Endothelial cell of umbilical vein (primary cell): ENCODE measurements around the gene LCN2. TPM values are rescaled to one million over a fixed set of nuclear protein-coding genes. Genes with fewer than 3 reads are reported as not detected.
"Not testable (repeated sequence)": the region's sequence is repeated elsewhere in the genome, so short reads cannot be mapped to it uniquely, and the experiment has no call there.

Source experiments
- BruUV-seq: library from RNA; stranded (reverse); fragments of 400-500 nt; replicated peaks from 2 replicates; lab custom pipeline; 2021; lab: Mats Ljungman, UMichigan
- CTCF ChIA-PET: fragments of 300-600, 350-600 bp; sonication (Branson Sonifier 250); formaldehyde crosslinking; loops from one replicate; lab custom pipeline; 2021; ENCODE audit warnings: antibody characterized with exemption, inconsistent platforms; lab: Charles Lee
- POLR2A ChIA-PET: fragments of 300-600, 350-600 bp; sonication (Branson Sonifier 250); formaldehyde crosslinking; loops from one replicate; lab custom pipeline; 2021; ENCODE audit warnings: antibody characterized with exemption, inconsistent platforms; lab: Charles Lee
- DNase-seq: peaks from one replicate; pipeline ENCODE4 v3.0.0-alpha.2; 2011; ENCODE audit warnings: low read depth, low spot score
- FAIRE-seq: peaks from 2 replicates; lab custom pipeline; 2011; peaks lifted over from hg19 to GRCh38; lab: Jason Lieb, UNC
- H2AFZ ChIP-seq: 2 replicates; pipeline ENCODE4 v1.6.0; 2012; ENCODE audit warnings: low read depth, low read length, control low read depth, inconsistent platforms
- H3K27ac ChIP-seq: 2 replicates; pipeline ENCODE4 v1.5.1; 2011; ENCODE audit warnings: low read depth, mild to moderate bottlenecking, control low read depth, low read length, moderate library complexity; ENCODE audit not compliant: insufficient read depth
- H3K27me3 ChIP-seq, 2 experiments: 2 replicates each; pipeline versions ENCODE4 v1.6.0 to v1.6.1; 2011; ENCODE audit warnings: low read length in 2 of 2, mixed read lengths in 1 of 2; ENCODE audit not compliant: control insufficient read depth in 2 of 2, insufficient read depth in 2 of 2
- H3K36me3 ChIP-seq, 2 experiments: 2 replicates in 1 of 2; 3 replicates in 1 of 2; pipeline ENCODE4 v1.5.1; 2011; ENCODE audit warnings: low read length in 2 of 2, mild to moderate bottlenecking in 1 of 2, moderate library complexity in 1 of 2; ENCODE audit not compliant: control insufficient read depth in 2 of 2, insufficient read depth in 2 of 2; ENCODE audit errors: extremely low read depth in 1 of 2
- H3K4me1 ChIP-seq: 3 replicates; pipeline ENCODE4 v1.5.1; 2011; ENCODE audit warnings: mild to moderate bottlenecking, low read length; ENCODE audit not compliant: control insufficient read depth, insufficient read depth; ENCODE audit errors: extremely low read depth
- H3K4me2 ChIP-seq: 2 replicates; pipeline ENCODE4 v1.6.1; 2011; ENCODE audit warnings: low read length, control low read depth, mixed read lengths; ENCODE audit not compliant: insufficient read depth
- H3K4me3 ChIP-seq, 3 experiments: fragments of 200-600 bp in 1 of 3; sonication (generic), shearing (Covaris generic) in 1 of 3; replicated peaks in 1 of 3; 2 replicates each; pipeline ENCODE4 v1.5.1; 2011 to 2016; ENCODE audit warnings: control low read depth in 3 of 3, low read length in 3 of 3, mild to moderate bottlenecking in 2 of 3, inconsistent platforms in 1 of 3, low read depth in 1 of 3, moderate library complexity in 1 of 3; ENCODE audit not compliant: insufficient read depth in 1 of 3
- H3K79me2 ChIP-seq: 2 replicates; pipeline ENCODE4 v1.6.0; 2012; ENCODE audit warnings: low read length, inconsistent platforms; ENCODE audit not compliant: control insufficient read depth, insufficient read depth
- H3K9ac ChIP-seq: replicated peaks from 2 replicates; pipeline ENCODE3; 2011; ENCODE audit warnings: low read length, control low read depth; ENCODE audit not compliant: insufficient read depth; ENCODE audit errors: extremely low read depth
- H3K9me1 ChIP-seq: replicated peaks from 3 replicates; pipeline ENCODE4 v1.6.0; 2011; ENCODE audit warnings: mild to moderate bottlenecking, low read length; ENCODE audit not compliant: control insufficient read depth, insufficient read depth; ENCODE audit errors: extremely low read depth
- H3K9me3 ChIP-seq: replicated peaks from 2 replicates; pipeline ENCODE4 v1.5.1; 2012; ENCODE audit warnings: low read length, inconsistent platforms; ENCODE audit not compliant: control insufficient read depth, insufficient read depth
- H4K20me1 ChIP-seq: replicated peaks from 2 replicates; pipeline ENCODE3; 2011; ENCODE audit warnings: mild to moderate bottlenecking, low read length; ENCODE audit not compliant: control insufficient read depth, insufficient read depth; ENCODE audit errors: extremely low read depth
- dilution Hi-C: fragments of 300-500 bp; cut with MboI; formaldehyde crosslinking; loops from one replicate; pipeline ENCODE4 v1.15.0; 2019; ENCODE audit warnings: low sequenced_read_pairs; ENCODE audit not compliant: extremely low pct_ligation_motif_present
- intact Hi-C: fragments of 100-400 bp; cut with micrococcal nuclease; formaldehyde crosslinking; loops from one replicate; pipeline ENCODE4 v1.10.0; 2022
- polyA plus RNA-seq, 4 experiments: library from polyadenylated mRNA; depleted of rRNA in 3 of 4; stranded (reverse) in 3 of 4; unstranded in 1 of 4; fragments of >200 nt; gene quantifications; 2 replicates each; pipeline versions ENCODE4 v1.2.1 to v1.2.3, GENCODE V29; 2011 to 2012; ENCODE audit warnings: missing spikeins in 1 of 4
- total RNA-seq: library from RNA; stranded (reverse); gene quantifications from 2 replicates; pipeline ENCODE4 v1.2.3, GENCODE V29; 2021

LCN2 gene
- total and polyA plus RNA-seq, 2 donors (not counting 3 experiments of a cell fraction or from before 2014, with no cell fraction given), result not detected

GRCh38 chr9:128131346-128131745 is 17.9 kb upstream of the LCN2 start:
- H3K79me2 ChIP-seq, POLR2A ChIA-PET, FAIRE-seq, H3K9me1 ChIP-seq, H3K9me3 ChIP-seq, BruUV-seq, dilution Hi-C loops, H2AFZ ChIP-seq, H3K36me3 ChIP-seq, DNase-seq, H3K9ac ChIP-seq, H3K4me1 ChIP-seq, H3K4me3 ChIP-seq, H4K20me1 ChIP-seq, H3K4me2 ChIP-seq, H3K27ac ChIP-seq, intact Hi-C loops: not testable (repeated sequence)
- CTCF ChIA-PET, result interaction anchor here (2.5 kb wide), 1 partner anchor 14 kb away, joined by 7 read pairs; no protein-coding TSS in a partner anchor
- peaks cover 18% of the 10 kb centered on the region in 2 experiments for H3K27me3 ChIP-seq

- BruUV-seq, H3K27ac ChIP-seq, intact Hi-C loops, H3K79me2 ChIP-seq, dilution Hi-C loops, H3K9ac ChIP-seq, H3K36me3 ChIP-seq, DNase-seq, H2AFZ ChIP-seq, FAIRE-seq, H3K4me2 ChIP-seq, H3K9me3 ChIP-seq, H3K4me1 ChIP-seq, H3K9me1 ChIP-seq, H4K20me1 ChIP-seq, H3K4me3 ChIP-seq: not testable (repeated sequence)
- peaks cover 18% of the 10 kb centered on the region in 2 experiments for H3K27me3 ChIP-seq
- POLR2A ChIA-PET, result interaction anchor here (0.6 kb wide), 1 partner anchor 23 kb away, joined by 4 read pairs; no protein-coding TSS in a partner anchor
- CTCF ChIA-PET, result interaction anchor here (2.5 kb wide), 1 partner anchor 14 kb away, joined by 7 read pairs; no protein-coding TSS in a partner anchor
Measured at GRCh38 chr9:128132139-128132538, 17.1 kb upstream of the LCN2 start.

- FAIRE-seq, DNase-seq, POLR2A ChIA-PET, intact Hi-C loops, H3K9me1 ChIP-seq, H3K27ac ChIP-seq, H3K4me3 ChIP-seq, H2AFZ ChIP-seq, H3K9ac ChIP-seq, CTCF ChIA-PET, H3K4me2 ChIP-seq, H4K20me1 ChIP-seq, dilution Hi-C loops, BruUV-seq, H3K36me3 ChIP-seq, H3K4me1 ChIP-seq, H3K9me3 ChIP-seq, H3K79me2 ChIP-seq: not testable (repeated sequence)
- H3K27me3 ChIP-seq, result peaks cover 18% of the 10 kb centered on the region in 2 experiments
Measured at GRCh38 chr9:128135561-128135960, 13.7 kb upstream of the LCN2 start.
